GM19023 (cell line): Measurements from ENCODE around the gene CFAP70.
"Not testable (repeated sequence)": the region's sequence is repeated elsewhere in the genome, so short reads cannot be mapped to it uniquely, and the experiment has no call there.

Source experiments
- ATAC-seq: cut with Tn5 transposase; IDR thresholded peaks from one replicate; pipeline ENCODE4 v1.9.1; 2021; ENCODE audit warnings: mild to moderate bottlenecking, moderate library complexity; ENCODE audit not compliant: unreplicated experiment

CFAP70 gene

DNA sequence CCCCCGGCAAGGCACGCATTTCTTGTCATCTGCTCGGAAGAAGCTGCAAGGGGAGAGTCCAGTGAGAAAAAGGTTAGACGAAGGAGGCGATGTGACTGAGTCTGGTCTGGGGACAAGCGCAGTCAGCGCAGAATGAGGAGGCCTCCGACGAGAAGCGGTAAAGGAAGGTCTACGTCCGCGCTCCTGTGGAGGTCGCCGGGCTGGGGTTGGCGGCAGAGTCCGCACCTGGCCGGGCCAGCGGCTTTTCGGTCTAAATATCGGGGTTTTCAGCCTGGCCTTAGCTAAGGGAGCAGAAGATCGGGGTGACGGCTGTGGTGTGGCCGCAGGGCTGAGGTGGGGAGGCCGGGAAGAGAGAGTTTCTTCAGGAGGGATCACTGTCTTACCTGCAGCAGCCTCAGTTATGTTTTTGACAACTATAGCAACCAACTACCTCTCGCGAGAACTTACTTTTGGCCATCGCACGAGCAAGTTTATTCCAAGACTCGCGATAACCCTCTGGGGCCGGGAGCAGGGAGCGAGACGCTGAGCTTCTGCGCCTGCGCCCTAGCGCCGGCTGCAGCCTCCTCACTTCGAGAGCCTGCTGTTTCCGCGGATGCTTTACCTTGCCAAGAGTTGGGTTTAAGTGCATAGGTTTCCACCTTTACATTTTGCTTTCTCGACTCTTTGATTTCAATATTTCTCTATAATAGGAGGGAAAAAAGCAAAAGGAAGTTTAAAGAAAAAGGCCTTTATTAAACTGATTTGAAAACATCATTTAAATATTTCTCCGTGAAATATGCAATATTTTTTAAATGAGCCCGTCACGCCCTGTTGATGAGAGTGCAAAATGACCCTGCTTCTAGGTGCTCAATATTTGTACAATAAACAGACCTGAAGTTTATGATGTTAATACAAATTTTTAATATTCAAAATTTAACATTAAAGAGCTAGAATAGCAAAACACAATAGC lies at the start of gene CFAP70:
CFAP70 (minus strand) TSS at position 534 of the 949 bp plus-strand sequence. CDS start 4,068 bp downstream, outside the sequence.
- peak; percentile 90 for ATAC-seq

DNA sequence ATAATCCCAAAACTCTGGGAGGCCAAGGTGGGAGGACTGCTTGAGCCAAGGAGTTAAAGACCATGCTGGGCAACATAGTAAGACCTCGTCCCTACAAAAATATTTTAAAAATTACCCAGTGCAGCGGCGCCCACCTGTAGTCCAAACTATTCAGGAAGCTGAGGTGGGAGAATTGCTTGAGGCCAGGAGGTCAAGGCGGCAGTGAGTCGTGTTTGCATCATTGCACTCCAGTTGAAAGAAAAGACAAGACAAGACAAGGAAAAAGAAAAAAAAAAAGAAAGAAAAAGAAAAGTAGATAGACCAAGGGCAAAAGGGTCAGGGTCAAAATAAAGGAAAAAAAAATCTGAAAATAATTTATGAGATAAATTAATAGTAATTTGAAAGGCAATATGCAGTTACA lies 49.4 kb upstream of the CFAP70 start:
- no peak for ATAC-seq

- ATAC-seq = no peak
Observed at GRCh38 chr10:73407495-73407894, 48.8 kb upstream of the CFAP70 start.

DNA sequence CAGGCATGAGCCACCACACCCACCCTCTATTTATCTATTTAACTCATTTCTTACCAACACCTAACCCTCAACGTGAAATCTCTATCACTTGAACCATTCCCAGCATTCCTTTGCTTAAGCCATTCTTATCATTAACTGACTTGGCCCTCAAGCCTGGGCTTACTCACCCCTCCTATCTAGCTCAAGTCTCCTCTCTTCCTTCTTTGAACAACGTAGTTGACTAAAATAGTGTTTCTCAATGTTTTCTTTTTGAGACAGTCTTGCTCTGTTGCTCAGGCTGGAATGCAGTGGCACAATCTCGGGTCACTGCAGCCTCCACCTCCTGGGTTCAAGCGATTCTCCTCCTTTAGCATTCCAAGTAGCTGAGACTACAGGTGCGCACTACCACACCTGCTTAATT lies 48.2 kb upstream of the CFAP70 start:
- ATAC-seq = no peak

DNA sequence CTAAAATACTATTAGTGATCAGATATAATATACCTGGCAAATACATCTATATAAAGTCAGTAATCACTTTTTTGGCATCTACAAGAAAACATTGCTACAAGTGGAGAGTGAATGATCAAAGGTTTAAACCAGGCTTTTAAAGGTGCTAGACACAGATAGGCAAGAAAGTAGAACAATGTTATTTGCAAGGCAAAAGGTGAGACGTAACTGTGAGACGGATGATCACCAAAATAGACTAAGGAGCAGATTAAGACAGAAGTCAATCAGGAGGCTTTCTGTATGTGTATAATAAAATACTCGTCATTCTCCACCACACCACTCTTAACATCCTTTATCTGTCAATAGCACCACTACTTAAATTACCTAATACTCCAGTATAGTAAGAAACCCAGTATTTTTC lies 46.9 kb upstream of the CFAP70 start:
- no peak for ATAC-seq

- no peak for ATAC-seq
Observed at GRCh38 chr10:73404690-73405089, 46.0 kb upstream of the CFAP70 start.

DNA sequence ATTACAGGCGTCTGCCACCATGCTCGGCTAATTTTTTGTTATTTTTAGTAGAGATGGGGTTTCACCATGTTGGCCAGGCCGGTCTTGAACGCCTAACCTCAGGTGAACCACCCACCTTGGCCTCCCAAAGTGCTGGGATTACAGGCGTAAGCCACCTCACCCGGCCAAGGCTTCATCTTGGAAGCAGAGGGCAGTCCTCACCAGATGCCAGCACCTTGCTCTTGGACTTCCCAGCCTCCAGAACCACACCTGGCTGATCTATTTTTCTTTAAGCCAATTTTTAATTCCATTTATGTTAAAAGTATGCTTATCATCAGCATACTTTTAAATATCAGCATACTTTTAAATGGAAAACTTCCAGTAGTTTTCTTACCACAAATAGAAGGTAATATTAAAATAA lies 43.0 kb upstream of the CFAP70 start:
- no peak for ATAC-seq

DNA sequence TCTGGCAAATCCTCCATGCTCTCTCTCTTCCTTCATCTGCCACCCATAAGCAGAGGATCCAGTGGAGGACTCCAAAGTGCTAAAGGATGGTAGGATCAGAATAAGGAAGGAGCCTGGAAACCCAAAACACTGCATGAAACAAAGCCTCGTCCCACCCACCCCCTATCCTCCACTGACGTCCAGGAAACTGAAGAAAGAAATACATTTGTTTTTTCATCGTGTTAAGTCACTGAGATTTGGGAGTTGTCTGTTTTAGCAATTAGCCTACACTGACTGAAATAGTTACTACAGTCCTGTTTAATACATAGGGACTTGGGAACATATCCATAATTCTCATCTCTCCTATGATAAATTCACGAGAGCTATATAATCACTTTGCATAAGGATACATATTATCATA lies 40.4 kb upstream of the CFAP70 start:
- no peak for ATAC-seq

GRCh38 chr10:73398024-73398423 lies 39.4 kb upstream of the CFAP70 start:
- no peak for ATAC-seq

- ATAC-seq = not testable (repeated sequence)
Observed at GRCh38 chr10:73394325-73394724, 35.7 kb upstream of the CFAP70 start.

GRCh38 chr10:73388228-73388627 lies 29.6 kb upstream of the CFAP70 start:
- no peak for ATAC-seq

- no peak for ATAC-seq
Observed at GRCh38 chr10:73386583-73386982, 27.9 kb upstream of the CFAP70 start.

DNA sequence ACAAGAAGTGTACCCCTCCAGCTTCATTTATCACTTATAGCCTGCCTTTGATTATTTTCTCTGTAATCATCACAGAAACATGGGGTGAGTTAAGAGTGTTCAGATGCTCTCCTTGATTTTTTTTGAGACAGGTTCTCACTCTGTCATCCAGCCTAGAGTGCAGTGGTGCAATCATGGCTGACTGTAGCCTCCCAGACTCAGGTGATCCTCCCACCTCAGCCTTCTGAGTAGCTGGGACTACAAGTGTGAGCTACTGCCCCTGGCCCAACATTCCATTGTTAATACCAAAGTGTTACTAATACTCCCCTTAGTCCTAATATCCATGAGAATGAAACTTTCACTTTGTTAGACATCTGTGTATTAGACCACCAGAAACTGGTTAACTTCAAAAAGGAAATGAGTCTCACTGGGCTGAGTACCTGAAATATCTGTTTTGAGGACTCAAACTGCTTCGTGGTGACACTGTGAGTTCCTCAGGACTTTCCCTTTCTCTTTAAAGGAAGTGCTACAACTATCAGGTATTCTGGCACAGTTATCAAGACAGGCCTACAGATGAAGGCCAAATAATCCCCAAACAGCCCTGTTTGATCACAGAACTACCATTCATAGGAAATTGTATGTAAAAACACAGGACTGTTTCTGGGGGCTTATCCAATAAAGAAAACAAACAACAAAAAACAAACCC lies 20.5 kb upstream of the CFAP70 start:
- ATAC-seq = no peak

GRCh38 chr10:73376679-73377078 lies 18.0 kb upstream of the CFAP70 start:
- no peak for ATAC-seq

DNA sequence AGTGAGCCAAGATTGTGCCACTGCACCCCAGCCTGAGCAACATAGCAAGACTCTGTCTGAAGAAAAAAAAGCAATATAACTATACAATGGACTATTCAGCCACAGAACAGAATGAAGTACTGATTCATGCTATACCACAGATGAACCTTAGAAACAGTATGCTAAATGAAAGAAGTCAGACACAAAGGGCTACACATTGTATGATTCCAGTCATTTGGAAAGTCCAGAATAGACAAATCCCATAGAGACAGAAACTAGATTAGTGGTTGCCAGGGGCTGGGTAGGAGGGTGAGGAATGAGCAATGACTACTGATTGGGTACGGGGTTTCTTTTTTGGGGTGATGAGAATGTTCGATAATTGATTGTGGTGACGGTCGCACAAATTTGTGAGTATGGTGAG lies 9.6 kb upstream of the CFAP70 start:
- no peak for ATAC-seq

DNA sequence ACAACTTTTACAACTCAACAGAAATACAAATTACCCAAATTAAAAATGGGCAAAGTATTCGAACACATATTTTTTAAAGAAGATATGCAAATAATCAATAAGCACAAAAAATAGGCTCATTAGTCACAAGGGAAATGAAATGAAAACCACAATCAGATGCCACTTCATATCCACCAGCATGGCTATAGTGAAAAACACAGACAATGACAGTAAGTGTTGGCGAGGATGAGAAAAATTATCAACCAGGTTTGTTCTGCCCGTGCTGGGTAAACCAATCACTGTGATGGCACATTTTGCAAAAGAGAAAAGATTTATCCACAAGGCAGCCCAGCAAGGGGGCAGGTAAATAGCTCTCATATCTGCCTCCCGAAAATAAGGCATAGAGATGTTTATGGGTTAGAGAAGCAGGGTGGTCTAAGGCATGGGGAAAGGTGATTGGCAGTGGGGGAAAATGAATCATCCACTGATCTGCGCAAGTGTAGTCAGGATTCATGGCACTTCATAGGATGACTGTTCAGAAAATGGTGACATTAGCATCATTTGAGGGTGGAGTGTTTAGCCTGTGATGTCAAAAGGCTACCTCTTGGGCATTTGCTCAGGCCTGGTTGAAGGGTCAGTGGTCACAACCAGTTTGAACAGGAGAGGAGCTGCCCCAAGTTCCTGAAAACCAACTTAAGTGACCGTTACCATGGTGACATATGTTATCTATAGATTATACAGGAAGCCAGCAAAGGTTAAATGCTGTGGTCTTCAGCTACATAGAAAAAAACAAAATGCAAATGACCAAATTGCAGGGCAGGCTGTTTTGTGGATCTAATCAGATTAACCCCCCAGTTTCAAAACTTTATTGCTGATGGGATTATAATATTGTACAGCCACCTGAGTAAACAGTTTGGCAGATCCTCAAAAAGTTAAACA lies 8.0 kb upstream of the CFAP70 start:
- no peak for ATAC-seq

GRCh38 chr10:73364964-73365363 lies 6.3 kb upstream of the CFAP70 start:
- ATAC-seq = no peak

DNA sequence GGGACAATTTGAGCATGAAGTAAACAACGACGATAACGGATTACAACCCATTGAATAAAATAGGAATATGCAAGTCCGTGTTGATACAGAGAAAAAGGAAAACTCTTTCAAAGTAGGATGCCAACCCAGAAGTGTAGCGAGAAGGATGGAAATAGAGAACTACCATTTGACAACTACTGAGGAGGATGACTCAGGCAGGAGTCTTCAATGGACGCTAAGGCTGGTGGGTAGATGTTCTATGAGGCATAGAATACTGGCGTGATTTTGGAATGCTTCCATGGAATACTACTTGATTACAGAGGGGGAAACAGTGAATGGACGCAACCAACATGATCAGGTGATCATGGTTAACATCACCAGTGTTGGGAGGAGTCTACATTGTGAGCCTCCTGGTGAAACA lies 828 bp upstream of the CFAP70 start:
- no peak for ATAC-seq

- no peak for ATAC-seq
Observed at GRCh38 chr10:73357821-73358220, 843 bp downstream of the CFAP70 start.

DNA sequence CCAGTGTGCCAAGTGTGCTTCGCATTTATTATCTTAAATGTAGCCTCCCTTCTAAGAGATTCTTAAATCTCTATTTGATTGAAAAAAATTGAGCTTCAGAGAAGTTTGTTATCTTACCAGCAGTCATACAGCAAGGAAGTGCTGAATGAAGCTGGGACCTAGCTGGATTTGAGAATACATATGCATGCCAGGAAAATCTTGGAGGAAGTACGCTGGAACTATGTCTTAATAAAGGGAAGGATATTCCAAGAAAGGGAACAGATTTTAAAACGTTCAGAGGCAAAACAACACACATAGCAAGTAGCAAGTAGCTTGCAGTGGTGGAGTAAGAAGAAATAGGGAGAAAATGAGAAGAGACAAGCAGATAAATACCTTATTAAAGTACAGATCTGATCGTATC lies 1.5 kb downstream of the CFAP70 start:
- no peak for ATAC-seq

DNA sequence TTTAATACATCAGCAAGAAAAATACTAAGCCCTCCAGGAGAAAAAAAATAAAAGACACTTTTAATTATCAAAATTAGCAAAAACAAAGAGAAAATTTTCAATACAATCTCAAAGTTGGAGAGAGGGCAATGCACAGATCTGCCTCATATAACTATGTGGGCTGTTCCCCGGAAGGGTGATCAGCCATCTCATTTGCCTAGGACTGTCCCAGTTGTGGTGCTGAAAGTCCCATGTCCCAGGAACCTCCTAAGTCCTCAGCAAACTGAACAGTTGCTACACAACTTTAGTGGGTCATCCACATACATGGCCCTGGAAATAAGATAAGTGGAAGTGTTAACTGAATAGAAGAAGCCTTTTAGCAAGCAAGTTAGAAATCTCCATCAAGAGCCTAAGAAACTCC lies 14.4 kb downstream of the CFAP70 start:
- ATAC-seq = no peak
